ENCODE measurements around the gene ACOXL. TPM values are rescaled to one million over a fixed set of nuclear protein-coding genes. Genes with fewer than 3 reads are reported as not detected.

The ACOXL gene
- total RNA-seq, 2 donors from 2014 or later: 11.7 to 12.3 TPM

DNA sequence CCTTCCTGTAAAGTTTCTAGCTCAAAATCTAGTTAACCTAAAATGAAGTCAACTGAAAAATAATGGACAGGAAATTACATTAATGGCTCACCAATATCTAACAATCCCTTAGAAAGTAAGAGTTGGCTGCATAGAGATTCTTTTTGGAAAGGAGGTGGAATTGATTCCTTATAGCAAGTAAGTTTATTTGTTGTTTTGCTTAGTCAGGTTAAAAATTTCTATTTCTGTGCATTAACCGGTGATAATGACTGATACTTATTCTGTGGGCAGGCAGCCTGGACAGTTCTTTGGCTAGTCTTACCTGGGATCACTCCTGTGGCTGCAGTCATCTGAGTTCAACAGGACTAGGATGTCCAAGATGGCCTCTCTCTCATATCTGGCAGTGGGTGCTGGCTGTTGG lies 381.5 kb downstream of the ACOXL start:
- Histone ChIP-seq H3K4me3 (ENCODE audit: low read length) (no peak overlapping the region), H3K36me3 (ENCODE audit: control insufficient read depth, insufficient read depth, low read length) (no peaks in the 10 kb centered on the region), H3K9me3 (ENCODE audit: control insufficient read depth, low read length) (no peaks in the 10 kb centered on the region), H3K9ac (ENCODE audit: extremely low read depth, low read length, poor library complexity, severe bottlenecking) (no peak overlapping the region), H3K27me3 (ENCODE audit: control insufficient read depth, insufficient read depth, low read length, poor library complexity, severe bottlenecking) (peaks cover 27% of the 10 kb centered on the region), H3K27ac (ENCODE audit: low read depth, low read length) (no peak overlapping the region), H3K4me1 (ENCODE audit: control insufficient read depth, insufficient read depth, low read length) (peaks cover 11% of the 10 kb centered on the region)
- H3K4me3 Mint-ChIP-seq: no peak overlapping the region
- TF ChIP-seq, protein P1, sequence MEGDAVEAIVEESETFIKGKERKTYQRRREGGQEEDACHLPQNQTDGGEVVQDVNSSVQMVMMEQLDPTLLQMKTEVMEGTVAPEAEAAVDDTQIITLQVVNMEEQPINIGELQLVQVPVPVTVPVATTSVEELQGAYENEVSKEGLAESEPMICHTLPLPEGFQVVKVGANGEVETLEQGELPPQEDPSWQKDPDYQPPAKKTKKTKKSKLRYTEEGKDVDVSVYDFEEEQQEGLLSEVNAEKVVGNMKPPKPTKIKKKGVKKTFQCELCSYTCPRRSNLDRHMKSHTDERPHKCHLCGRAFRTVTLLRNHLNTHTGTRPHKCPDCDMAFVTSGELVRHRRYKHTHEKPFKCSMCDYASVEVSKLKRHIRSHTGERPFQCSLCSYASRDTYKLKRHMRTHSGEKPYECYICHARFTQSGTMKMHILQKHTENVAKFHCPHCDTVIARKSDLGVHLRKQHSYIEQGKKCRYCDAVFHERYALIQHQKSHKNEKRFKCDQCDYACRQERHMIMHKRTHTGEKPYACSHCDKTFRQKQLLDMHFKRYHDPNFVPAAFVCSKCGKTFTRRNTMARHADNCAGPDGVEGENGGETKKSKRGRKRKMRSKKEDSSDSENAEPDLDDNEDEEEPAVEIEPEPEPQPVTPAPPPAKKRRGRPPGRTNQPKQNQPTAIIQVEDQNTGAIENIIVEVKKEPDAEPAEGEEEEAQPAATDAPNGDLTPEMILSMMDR (conservative IDR thresholded peaks at IDR 0.05): no peak
- DNase-seq: no peak
- peaks cover 23% of the 10 kb centered on the region for H3K4me1 Mint-ChIP-seq
- H3K9me3 Mint-ChIP-seq: no peaks in the 10 kb centered on the region
- no peaks in the 10 kb centered on the region for H3K36me3 Mint-ChIP-seq (ENCODE audit: low read depth)
- 98 to 100% methylated on average over 1 of the region's 1 CpG for WGBS, 2 experiments (ENCODE audit: insufficient coverage in 1 of 2, insufficient read length in 1 of 2)
- H3K27me3 Mint-ChIP-seq (ENCODE audit: insufficient read depth): peaks cover 29% of the 10 kb centered on the region
- no peak overlapping the region for H3K27ac Mint-ChIP-seq

DNA sequence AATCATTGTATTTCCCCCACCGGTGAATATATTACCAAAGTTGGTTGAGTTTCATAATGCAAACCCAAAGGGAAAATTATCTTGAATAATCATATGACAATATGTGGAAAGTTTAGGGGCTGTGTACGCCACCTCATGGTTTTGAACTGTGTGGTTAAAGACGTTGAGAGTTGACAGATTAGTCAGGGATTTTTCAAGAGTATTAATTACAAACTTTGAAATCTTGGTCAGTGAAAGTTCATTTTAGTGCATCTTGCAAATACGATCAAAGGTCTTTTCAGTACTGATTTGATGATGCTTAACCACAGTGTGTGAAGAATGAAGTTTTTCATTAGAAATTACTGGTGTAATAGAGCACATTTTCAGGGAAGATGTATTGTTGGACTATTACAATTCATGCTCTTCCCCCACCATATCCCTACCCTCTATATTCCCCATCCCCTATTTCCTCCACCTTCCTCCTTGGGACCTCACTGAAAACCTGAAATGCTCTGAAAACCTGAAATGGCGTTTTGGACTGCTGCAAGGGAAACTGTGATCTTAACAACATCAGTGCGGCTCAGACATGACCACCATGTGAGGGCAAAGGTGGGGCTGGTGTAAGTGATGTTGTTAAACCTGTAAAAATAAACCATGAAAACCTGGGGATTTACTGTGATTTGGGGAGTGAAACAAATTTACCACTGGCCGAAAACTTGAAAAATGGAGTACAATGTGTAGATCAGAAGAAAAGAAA lies 383.8 kb downstream of the ACOXL start:
- Histone ChIP-seq H3K9me3 (ENCODE audit: control insufficient read depth, low read length) (no peaks in the 10 kb centered on the region), H3K27ac (ENCODE audit: low read depth, low read length) (no peak overlapping the region), H3K4me3 (ENCODE audit: low read length) (no peak overlapping the region), H3K36me3 (ENCODE audit: control insufficient read depth, insufficient read depth, low read length) (no peaks in the 10 kb centered on the region), H3K27me3 (ENCODE audit: control insufficient read depth, insufficient read depth, low read length, poor library complexity, severe bottlenecking) (peaks cover 41% of the 10 kb centered on the region), H3K4me1 (ENCODE audit: control insufficient read depth, insufficient read depth, low read length) (peaks cover 11% of the 10 kb centered on the region), H3K9ac (ENCODE audit: extremely low read depth, low read length, poor library complexity, severe bottlenecking) (no peak overlapping the region)
- no peak for DNase-seq
- H3K4me1 Mint-ChIP-seq: peaks cover 26% of the 10 kb centered on the region
- H3K27me3 Mint-ChIP-seq (ENCODE audit: insufficient read depth): peaks cover 45% of the 10 kb centered on the region
- no peaks in the 10 kb centered on the region for H3K9me3 Mint-ChIP-seq
- H3K27ac Mint-ChIP-seq: no peak overlapping the region
- no peak overlapping the region for H3K4me3 Mint-ChIP-seq
- WGBS, 2 experiments (ENCODE audit: insufficient coverage in 1 of 2, insufficient read length in 1 of 2): 85 to 86% methylated on average over 6 to 7 of the region's 7 CpGs
- TF ChIP-seq, protein P1 (conservative IDR thresholded peaks at IDR 0.05): no peak
- no peaks in the 10 kb centered on the region for H3K36me3 Mint-ChIP-seq (ENCODE audit: low read depth)

- H3K36me3 ChIP-seq (ENCODE audit: control insufficient read depth, insufficient read depth, low read length): no peaks in the 10 kb centered on the region
- H3K4me1 ChIP-seq (ENCODE audit: control insufficient read depth, insufficient read depth, low read length): peaks cover 11% of the 10 kb centered on the region
- H3K36me3 Mint-ChIP-seq (ENCODE audit: low read depth): no peaks in the 10 kb centered on the region
- TF ChIP-seq, protein P1 (conservative IDR thresholded peaks at IDR 0.05): peak; percentile 94
- H3K9me3 Mint-ChIP-seq: no peaks in the 10 kb centered on the region
- WGBS, 2 experiments (ENCODE audit: insufficient coverage in 1 of 2, insufficient read length in 1 of 2): 14% methylated on average over 25 to 30 of the region's 30 CpGs
- H3K27ac ChIP-seq (ENCODE audit: low read depth, low read length): no peak overlapping the region
- H3K27me3 ChIP-seq (ENCODE audit: control insufficient read depth, insufficient read depth, low read length, poor library complexity, severe bottlenecking): peaks cover 41% of the 10 kb centered on the region
- peaks cover 26% of the 10 kb centered on the region for H3K4me1 Mint-ChIP-seq
- no peaks in the 10 kb centered on the region for H3K9me3 ChIP-seq (ENCODE audit: control insufficient read depth, low read length)
- no peak overlapping the region for H3K27ac Mint-ChIP-seq
- no peak overlapping the region for H3K9ac ChIP-seq (ENCODE audit: extremely low read depth, low read length, poor library complexity, severe bottlenecking)
- peak; percentile 93 for DNase-seq
- peaks cover 45% of the 10 kb centered on the region for H3K27me3 Mint-ChIP-seq (ENCODE audit: insufficient read depth)
- H3K4me3 Mint-ChIP-seq: peak overlapping the region; percentile 86
- peak overlapping the region; percentile 79 for H3K4me3 ChIP-seq (ENCODE audit: low read length)
Measured at GRCh38 chr2:111116843-111117597, 384.6 kb downstream of the ACOXL start.
